OCI-LY3 (cell line): ENCODE measurements around the gene TM4SF18.

Experiments used
- H2AFZ ChIP-seq: fragments of 200-600, 300-600 bp; shearing (Covaris generic); 2 replicates; pipeline ENCODE4 v1.6.0; 2014; ENCODE audit warnings: antibody characterized with exemption, low read depth, low read length
- H3K27ac ChIP-seq: fragments of 200-600, 300-600 bp; sonication (generic); 2 replicates; pipeline ENCODE4 v1.5.1; 2014; ENCODE audit warnings: mild to moderate bottlenecking, low read length, moderate library complexity, mixed read lengths
- H3K27me3 ChIP-seq: fragments of 200-600, 300-600 bp; sonication (generic); 2 replicates; pipeline ENCODE4 v1.6.1; 2014; ENCODE audit warnings: low read depth, low read length, mixed read lengths
- H3K36me3 ChIP-seq: fragments of 200-600, 300-600 bp; sonication (generic); replicated peaks from 2 replicates; pipeline ENCODE3; 2014; ENCODE audit warnings: low read depth, low read length, mixed read lengths
- H3K4me1 ChIP-seq: fragments of 300-600, 200-600 bp; sonication (generic); 2 replicates; pipeline ENCODE4 v1.6.1; 2014; ENCODE audit warnings: low read length, mixed read lengths
- H3K4me2 ChIP-seq: fragments of 200-600, 300-600 bp; sonication (generic); 2 replicates; pipeline ENCODE4 v1.6.1; 2014; ENCODE audit warnings: low read length, mixed read lengths
- H3K4me3 ChIP-seq: fragments of 300-600, 200-600 bp; sonication (generic); 2 replicates; pipeline ENCODE4 v1.5.1; 2014; ENCODE audit warnings: antibody characterized with exemption, mild to moderate bottlenecking, low read length, moderate library complexity
- H3K79me2 ChIP-seq: fragments of 300-600, 200-600 bp; shearing (Covaris generic); 2 replicates; pipeline ENCODE4 v1.6.1; 2014; ENCODE audit warnings: mild to moderate bottlenecking, low read length, mixed read lengths
- H3K9ac ChIP-seq: fragments of 300-600, 200-600 bp; shearing (Covaris generic); 2 replicates; pipeline ENCODE4 v1.6.0; 2014; ENCODE audit warnings: mild to moderate bottlenecking, low read length, moderate library complexity
- H3K9me3 ChIP-seq: fragments of 200-600, 300-600 bp; shearing (Covaris generic); 2 replicates; pipeline ENCODE4 v1.6.1; 2014; ENCODE audit warnings: low read length, mixed read lengths; ENCODE audit not compliant: insufficient read depth
- H4K20me1 ChIP-seq: fragments of 200-600, 300-600 bp; sonication (generic); 2 replicates; pipeline ENCODE4 v1.6.1; 2016; ENCODE audit warnings: low read length, mixed read lengths; ENCODE audit not compliant: insufficient read depth
- CTCF ChIP-seq: fragments of 200-600, 300-600 bp; sonication (generic); IDR thresholded peaks from 2 replicates; pipeline ENCODE4 v1.5.1; 2014; ENCODE audit warnings: antibody characterized with exemption, low read length, low read depth
- EZH2phosphoT487 ChIP-seq: fragments of 200-600 bp; shearing (Covaris generic); IDR thresholded peaks from 2 replicates; pipeline ENCODE4 v1.6.1; 2018; ENCODE audit warnings: antibody characterized with exemption, mixed run types, low read depth

Gene TM4SF18

GRCh38 chr3:149270180-149270579 is 63.3 kb downstream of the TM4SF18 start:
- TF ChIP-seq EZH2phosphoT487 (no peak), CTCF (no peak)
- H3K4me2 ChIP-seq = no peak overlapping the region

GRCh38 chr3:149269687-149270086 is 63.7 kb downstream of the TM4SF18 start:
- H3K4me2 ChIP-seq = no peak overlapping the region
- H3K4me3 ChIP-seq = no peak overlapping the region
- no peaks in the 10 kb centered on the region for H3K9me3 ChIP-seq
- H2AFZ ChIP-seq = no peak overlapping the region
- TF ChIP-seq CTCF (no peak), EZH2phosphoT487 (no peak)
- H3K36me3 ChIP-seq = no peaks in the 10 kb centered on the region
- H3K27ac ChIP-seq = no peak overlapping the region
- H4K20me1 ChIP-seq = no peaks in the 10 kb centered on the region
- peaks cover 3% of the 10 kb centered on the region; the same call in 1 of the 2 replicates for H3K4me1 ChIP-seq
- H3K79me2 ChIP-seq = no peaks in the 10 kb centered on the region
- H3K27me3 ChIP-seq = no peaks in the 10 kb centered on the region
- H3K9ac ChIP-seq = no peak overlapping the region

More at GRCh38 chr3:149270180-149270579, 63.3 kb downstream of the TM4SF18 start:
- Histone ChIP-seq H2AFZ (no peak overlapping the region), H4K20me1 (no peaks in the 10 kb centered on the region), H3K27me3 (no peaks in the 10 kb centered on the region), H3K4me1 (peaks cover 3% of the 10 kb centered on the region; the same call in 1 of the 2 replicates), H3K36me3 (no peaks in the 10 kb centered on the region), H3K27ac (no peak overlapping the region), H3K4me3 (no peak overlapping the region), H3K79me2 (no peaks in the 10 kb centered on the region), H3K9ac (no peak overlapping the region), H3K9me3 (no peaks in the 10 kb centered on the region)
